ENCODE data around the gene DAAM2.

The DAAM2 gene

GRCh38 chr6:39901116-39901655, 109.0 kb downstream of the DAAM2 start:
- no peak for DNase-seq (ENCODE audit: low spot score)
- in situ Hi-C loops (cut with MboI; ENCODE audit: low pct_unique_long_range_greater_than_20kb, low sequenced_read_pairs, unreplicated experiment): no loop called here
- TF ChIP-seq CTCF (IDR thresholded peaks at IDR 0.05; ENCODE audit: extremely low read depth, insufficient read depth, missing control alignments): no peak

GRCh38 chr6:39901670-39902069, 109.5 kb downstream of the DAAM2 start:
- TF ChIP-seq CTCF (IDR thresholded peaks at IDR 0.05; ENCODE audit: extremely low read depth, insufficient read depth, missing control alignments): no peak
- in situ Hi-C loops (cut with MboI; ENCODE audit: low pct_unique_long_range_greater_than_20kb, low sequenced_read_pairs, unreplicated experiment): no loop called here
- no peak for DNase-seq (ENCODE audit: low spot score)

- no peak for DNase-seq (ENCODE audit: low spot score)
- no peak for TF ChIP-seq CTCF (IDR thresholded peaks at IDR 0.05; ENCODE audit: extremely low read depth, insufficient read depth, missing control alignments)
- in situ Hi-C loops (cut with MboI; ENCODE audit: low pct_unique_long_range_greater_than_20kb, low sequenced_read_pairs, unreplicated experiment): no loop called here
Measured at GRCh38 chr6:39902136-39902535, 110.0 kb downstream of the DAAM2 start.

- in situ Hi-C loops (cut with MboI; ENCODE audit: low pct_unique_long_range_greater_than_20kb, low sequenced_read_pairs, unreplicated experiment): no loop called here
- TF ChIP-seq CTCF (IDR thresholded peaks at IDR 0.05; ENCODE audit: extremely low read depth, insufficient read depth, missing control alignments): no peak
- DNase-seq (ENCODE audit: low spot score): no peak
Measured at GRCh38 chr6:39902786-39903465, 110.8 kb downstream of the DAAM2 start.

- DNase-seq (ENCODE audit: low spot score): no peak
- in situ Hi-C loops (cut with MboI; ENCODE audit: low pct_unique_long_range_greater_than_20kb, low sequenced_read_pairs, unreplicated experiment): no loop called here
- no peak for TF ChIP-seq CTCF (IDR thresholded peaks at IDR 0.05; ENCODE audit: extremely low read depth, insufficient read depth, missing control alignments)
Measured at GRCh38 chr6:39903656-39904055, 111.5 kb downstream of the DAAM2 start.

GRCh38 chr6:39904946-39905639, 112.9 kb downstream of the DAAM2 start:
- TF ChIP-seq CTCF (IDR thresholded peaks at IDR 0.05; ENCODE audit: extremely low read depth, insufficient read depth, missing control alignments): no peak
- in situ Hi-C loops (cut with MboI; ENCODE audit: low pct_unique_long_range_greater_than_20kb, low sequenced_read_pairs, unreplicated experiment): no loop called here

More at GRCh38 chr6:39904946-39905639, 112.9 kb downstream of the DAAM2 start:
- no peak for DNase-seq (ENCODE audit: low spot score)
